Upper lobe of left lung (tissue), 6 donors: Measurements from ENCODE around the gene SULF2. TPM values are rescaled to one million over a fixed set of nuclear protein-coding genes. Genes with fewer than 3 reads are reported as not detected.

Source experiments
- ATAC-seq, 2 donors: fragments of 200-7000 bp; cut with Tn5 transposase; one replicate each; pipeline ENCODE4 v1.9.1; 2022; ENCODE audit warnings: mild to moderate bottlenecking in 2 of 2, moderate library complexity in 2 of 2; ENCODE audit not compliant: low FRiP score in 2 of 2
- DNase-seq, 2 donors: peaks; one replicate each; pipeline ENCODE4 v3.0.0-alpha.2; 2019 to 2020
- H3K27ac ChIP-seq, 4 donors: fragments of 200-600 bp; sonication (generic); one replicate each; pipeline ENCODE4 v1.5.1; 2016 to 2019
- H3K27me3 ChIP-seq, 4 donors: fragments of 200-600 bp; sonication (generic); one replicate each; pipeline ENCODE4 v1.5.1; 2017 to 2019
- H3K36me3 ChIP-seq, 4 donors: fragments of 200-600 bp; sonication (generic); one replicate each; pipeline ENCODE4 v1.5.1; 2016 to 2019
- H3K4me1 ChIP-seq, 4 donors: fragments of 200-600 bp; sonication (generic); one replicate each; pipeline ENCODE4 v1.5.1; 2018 to 2019
- H3K4me3 ChIP-seq, 4 donors: fragments of 200-600 bp; sonication (generic); one replicate each; pipeline ENCODE4 v1.5.1; 2017 to 2019; ENCODE audit warnings: mild to moderate bottlenecking in 2 of 4, moderate library complexity in 1 of 4
- H3K9me3 ChIP-seq, 4 donors: fragments of 200-600 bp; sonication (generic); one replicate each; pipeline ENCODE4 v1.5.1; 2018 to 2019
- CTCF ChIP-seq, 6 experiments: fragments of 450-650 bp in 4 of 6; fragments of 200-600 bp in 2 of 6; sonication (generic) in 2 of 6; IDR thresholded peaks; one replicate each; pipeline ENCODE4 v1.5.1; 2016 to 2019; ENCODE audit warnings: antibody characterized with exemption in 6 of 6
- EP300 ChIP-seq, 4 donors: sonication (generic); formaldehyde crosslinking; IDR thresholded peaks; one replicate each; pipeline ENCODE4 v1.5.1; 2017; ENCODE audit warnings: antibody characterized with exemption in 4 of 4, control low read depth in 2 of 4
- POLR2A ChIP-seq, 4 donors: fragments of 450-650 bp; IDR thresholded peaks; one replicate each; pipeline ENCODE4 v1.5.1; 2016 to 2017; ENCODE audit warnings: antibody characterized with exemption in 4 of 4, mild to moderate bottlenecking in 2 of 4
- POLR2AphosphoS5 ChIP-seq, 2 donors: sonication (generic); formaldehyde crosslinking; IDR thresholded peaks; one replicate each; pipeline ENCODE4 v1.5.1; 2017; ENCODE audit warnings: antibody characterized with exemption in 2 of 2
- WGBS, 2 donors: methylation state at CpG; one replicate each; pipeline ENCODE4 v1.1.5; 2017 to 2018; 5-methylcytosine and 5-hydroxymethylcytosine counted together
- total RNA-seq, 6 donors: library from RNA; depleted of rRNA in 4 of 6; stranded (reverse); fragments of >200 nt in 4 of 6; gene quantifications; one replicate each; pipeline versions ENCODE4 v1.1.0 to v1.2.1, GENCODE V29; 2016 to 2021
- donor health status: DM: no; HTN: no; CAD: no; lungs with moderate emphysema.
- donor health status: DM: no; HTN: yes; CAD: no; lungs with severe emphysema.

SULF2 gene
- total RNA-seq, 6 donors from 2014 or later, result 15.0 to 63.8 (median 21.7) TPM

DNA sequence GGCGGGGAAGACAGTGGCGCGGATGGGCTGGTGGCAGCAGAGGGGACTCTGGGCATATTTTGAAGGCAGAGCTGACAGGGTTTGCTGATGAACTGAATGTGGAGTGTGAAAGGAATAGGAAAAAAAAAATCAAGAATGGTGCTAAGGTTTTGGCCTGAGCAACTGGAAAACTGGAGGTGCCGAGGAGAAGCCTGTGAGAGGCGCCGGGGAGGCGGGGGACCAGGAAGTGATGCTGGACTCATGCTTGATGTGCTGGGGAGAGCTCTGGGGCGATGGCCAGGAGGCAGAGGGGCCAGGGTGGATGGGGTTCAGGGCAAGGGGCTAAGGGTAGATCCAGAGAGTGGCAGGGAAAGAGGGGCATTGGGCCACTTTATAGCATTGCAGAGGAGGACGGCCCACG, 55.8 kb downstream of the SULF2 start:
- no peak for ATAC-seq
- WGBS, 2 donors, result 93 to 95% methylated on average over 10 of the region's 10 CpGs
- TF ChIP-seq CTCF (IDR thresholded peaks at IDR 0.05) (no peak), POLR2A (IDR thresholded peaks at IDR 0.05) (no peak)

DNA sequence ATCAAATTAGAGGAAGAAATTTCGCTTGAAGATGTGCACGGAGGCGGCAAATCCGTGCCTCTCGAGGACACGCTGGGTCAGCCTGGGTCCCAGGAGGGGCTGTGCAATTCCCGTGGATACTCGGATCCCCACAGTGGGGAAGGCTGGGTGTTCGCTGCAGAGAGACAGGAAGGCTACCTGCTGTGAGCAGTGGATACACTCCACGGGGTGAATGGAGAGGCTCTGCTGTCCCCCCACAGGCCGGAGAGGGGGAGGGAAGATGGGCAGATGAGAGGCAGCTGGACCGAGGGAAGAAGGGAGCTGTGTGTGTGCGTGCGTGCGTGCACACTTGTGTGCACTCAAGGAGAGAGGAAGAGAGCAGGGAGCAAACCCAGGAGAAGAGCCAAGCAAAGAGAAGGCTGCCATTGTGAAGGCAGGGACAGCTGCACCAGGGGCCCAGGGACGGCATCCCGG, 57.3 kb downstream of the SULF2 start:
- Histone ChIP-seq H3K27me3 (no peaks in the 10 kb centered on the region), H3K4me1 (peaks cover 0 to 9% (median 5%) of the 10 kb centered on the region in 4 donors), H3K9me3 (no peaks in the 10 kb centered on the region), H3K36me3 (no peaks in the 10 kb centered on the region), H3K27ac (peak overlapping the region; percentile 32 to 82 (median 72)), H3K4me3 (no peak overlapping the region)
- DNase-seq, result no peak
- TF ChIP-seq CTCF (IDR thresholded peaks at IDR 0.05) (no peak), POLR2A (IDR thresholded peaks at IDR 0.05) (no peak), POLR2AphosphoS5 (IDR thresholded peaks at IDR 0.05) (no peak), EP300 (IDR thresholded peaks at IDR 0.05) (no peak)
- peak in 1 of 2 donors; percentile 9 for ATAC-seq
- WGBS, 2 donors, result 45 to 58% methylated on average over 17 of the region's 17 CpGs

More for the DNA sequence above, 55.8 kb downstream of the SULF2 start:
- H3K9me3 ChIP-seq, result no peaks in the 10 kb centered on the region
- no peak overlapping the region for H3K4me3 ChIP-seq
- no peaks in the 10 kb centered on the region for H3K27me3 ChIP-seq
- no peaks in the 10 kb centered on the region for H3K36me3 ChIP-seq
- DNase-seq, result no peak
- H3K4me1 ChIP-seq, result peaks cover 0 to 9% (median 5%) of the 10 kb centered on the region in 4 donors
- peak overlapping the region in 1 of 4 donors; percentile 79 for H3K27ac ChIP-seq

GRCh38 chr20:47727170-47727880, 58.0 kb downstream of the SULF2 start:
- WGBS, 2 donors, result 44 to 54% methylated on average over 17 to 18 of the region's 18 CpGs
- Histone ChIP-seq H3K9me3 (no peaks in the 10 kb centered on the region), H3K27me3 (no peaks in the 10 kb centered on the region), H3K36me3 (no peaks in the 10 kb centered on the region), H3K4me3 (no peak overlapping the region), H3K4me1 (peaks cover 0 to 9% (median 5%) of the 10 kb centered on the region in 4 donors), H3K27ac (peak overlapping the region; percentile 32 to 82 (median 72))
- DNase-seq (peak in 1 of 2 donors; percentile 87), ATAC-seq (peak; percentile 85 to 89)
- TF ChIP-seq POLR2A (IDR thresholded peaks at IDR 0.05) (no peak), CTCF (IDR thresholded peaks at IDR 0.05) (no peak), EP300 (IDR thresholded peaks at IDR 0.05) (peak in 1 of 4 donors; percentile 59), POLR2AphosphoS5 (IDR thresholded peaks at IDR 0.05) (peak; percentile 63 to 75)

DNA sequence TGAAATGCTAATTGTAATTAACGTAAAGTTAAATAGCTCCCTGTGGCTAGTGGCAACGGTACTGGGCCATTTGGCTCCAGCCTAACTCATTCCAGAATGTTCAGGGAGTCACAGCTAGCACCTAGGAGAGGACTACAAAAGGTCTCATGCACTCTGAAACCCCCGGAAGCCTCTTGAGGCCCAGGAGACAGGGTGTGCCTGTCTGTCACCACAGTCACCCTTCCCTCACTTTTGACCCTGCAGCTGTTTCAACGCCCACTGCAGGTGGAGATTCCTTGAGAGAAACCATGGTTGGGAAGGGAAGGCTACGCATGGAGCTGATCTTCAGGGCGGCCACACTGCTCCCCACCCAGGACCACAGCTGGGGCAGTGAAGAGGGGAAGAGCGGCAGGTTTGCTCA, 58.6 kb downstream of the SULF2 start:
- WGBS, 2 donors, result 92 to 94% methylated on average over 7 of the region's 7 CpGs
- no peak for DNase-seq
- no peak overlapping the region for H3K4me3 ChIP-seq
- no peak for ATAC-seq
- TF ChIP-seq CTCF (IDR thresholded peaks at IDR 0.05) (no peak), EP300 (IDR thresholded peaks at IDR 0.05) (no peak), POLR2AphosphoS5 (IDR thresholded peaks at IDR 0.05) (no peak), POLR2A (IDR thresholded peaks at IDR 0.05) (no peak)
- peak overlapping the region in 3 of 4 donors; percentile 27 to 82 (median 79) for H3K27ac ChIP-seq
- H3K36me3 ChIP-seq, result no peaks in the 10 kb centered on the region
- no peaks in the 10 kb centered on the region for H3K27me3 ChIP-seq
- no peaks in the 10 kb centered on the region for H3K9me3 ChIP-seq
- peaks cover 0 to 9% (median 5%) of the 10 kb centered on the region in 4 donors for H3K4me1 ChIP-seq
